ENCODE results near the gene TMTC4.

GRCh38 chr13:100560498-100561157, 114.0 kb downstream of the TMTC4 start:
- TF ChIP-seq POLR2A (IDR thresholded peaks at IDR 0.05) (no peak), POLR2AphosphoS5 (IDR thresholded peaks at IDR 0.05) (no peak)

All from breast epithelium (tissue), 3 donors.